ENCODE results near the gene LARP1B.
A peak's percentile ranks its signal among the peaks of the same experiment; 100 is the strongest.
"Not testable (repeated sequence)": the region's sequence is repeated elsewhere in the genome, so short reads cannot be mapped to it uniquely, and the experiment has no call there.

The LARP1B gene

DNA sequence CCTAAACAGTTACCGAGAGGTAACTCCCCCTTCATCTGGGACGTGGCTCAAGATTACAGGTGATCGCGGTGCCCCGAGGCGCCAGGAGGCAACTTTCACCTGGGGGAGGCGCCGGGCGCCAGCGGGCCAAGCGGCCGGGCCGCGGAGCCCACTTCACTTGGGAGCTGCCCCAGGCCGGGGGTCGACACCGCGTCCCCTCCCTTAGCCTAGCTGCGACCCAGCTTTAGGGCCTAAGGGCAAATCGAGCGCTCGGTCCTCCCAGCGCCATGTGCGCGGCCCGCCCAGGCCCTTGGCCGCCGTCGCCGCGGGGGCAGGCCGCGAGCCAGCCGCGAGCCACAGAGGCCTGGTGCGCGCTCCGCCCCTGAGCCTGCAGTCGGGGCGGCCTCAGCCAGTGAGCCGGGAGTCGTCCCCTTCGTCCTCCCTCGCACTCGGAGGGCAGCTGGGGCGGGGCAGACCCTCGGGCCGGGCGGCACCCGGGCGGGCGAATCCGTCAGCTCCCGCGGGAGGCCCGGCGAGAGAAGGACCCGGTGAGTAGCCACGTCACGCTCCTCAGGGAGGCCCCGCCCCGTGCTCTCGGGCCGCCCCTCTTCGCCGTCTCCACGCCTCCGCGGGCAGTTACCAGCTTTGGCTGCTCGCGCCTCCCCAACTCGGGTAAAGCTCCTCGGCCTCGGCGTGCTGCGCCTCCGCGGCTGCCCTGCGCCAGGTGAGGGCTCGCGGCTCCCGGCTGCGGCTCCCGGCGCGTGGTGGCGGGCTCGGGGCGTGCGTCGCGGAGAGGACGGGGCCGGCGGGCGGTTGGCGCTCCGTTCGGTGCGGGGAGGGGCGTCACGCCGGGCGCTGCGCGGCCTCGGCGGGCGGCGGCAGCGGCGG lies at the start of gene LARP1B:
Gene LARP1B, plus strand, starts transcription at position 614 of the 867 bp plus-strand sequence. CDS start 13,640 bp downstream, outside the sequence.
- peak; percentile 90 for DNase-seq

DNA sequence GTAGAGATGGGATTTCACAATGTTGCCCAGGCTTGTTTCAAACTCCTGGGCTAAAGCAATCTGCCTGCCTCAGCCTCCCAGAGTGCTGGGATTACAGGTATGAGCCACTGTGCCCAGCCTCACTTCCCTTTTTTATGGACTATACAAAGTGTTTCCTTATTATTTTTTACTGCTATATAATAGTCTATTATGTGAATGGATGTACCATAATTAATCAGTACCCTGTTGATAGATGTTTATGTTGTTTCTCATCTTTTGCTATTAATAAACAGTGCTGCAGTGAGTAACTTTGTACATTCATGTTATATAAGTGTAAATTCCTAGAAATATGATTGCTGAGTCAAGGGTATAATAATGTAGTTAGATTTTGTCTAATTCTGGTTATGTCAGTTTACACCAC lies 35.8 kb upstream of the LARP1B start:
- no peak for DNase-seq

GRCh38 chr4:128029907-128030306 lies 31.2 kb upstream of the LARP1B start:
- no peak for DNase-seq

DNA sequence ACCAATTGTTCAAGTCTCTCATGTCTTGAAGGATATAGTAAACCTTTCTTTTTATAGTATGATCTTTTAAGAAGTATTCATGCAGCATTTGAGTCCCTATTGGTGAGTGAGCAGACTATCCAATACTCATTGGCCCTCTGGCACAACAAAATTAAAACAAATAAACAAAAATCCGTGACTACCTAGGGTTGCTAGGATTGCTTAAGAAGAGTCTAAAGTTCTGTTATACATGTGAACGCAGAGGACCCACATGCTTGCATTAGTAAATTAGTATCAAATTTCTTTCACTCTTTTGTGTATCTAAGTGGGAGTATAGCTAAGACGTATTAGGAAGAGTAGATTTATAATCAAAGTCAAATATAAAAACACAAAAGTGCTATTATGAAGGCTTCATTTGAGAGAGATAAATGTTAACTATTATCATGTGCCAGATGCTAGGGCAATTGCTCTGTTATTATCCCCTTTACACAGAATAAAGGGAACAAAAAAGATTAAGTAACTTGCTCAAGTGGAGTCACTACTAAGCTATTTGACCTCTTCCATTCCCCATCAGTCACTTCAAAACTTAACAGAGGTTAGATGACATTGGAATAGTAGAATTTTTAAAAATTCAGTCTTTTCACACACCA lies 29.2 kb upstream of the LARP1B start:
- DNase-seq: no peak

DNA sequence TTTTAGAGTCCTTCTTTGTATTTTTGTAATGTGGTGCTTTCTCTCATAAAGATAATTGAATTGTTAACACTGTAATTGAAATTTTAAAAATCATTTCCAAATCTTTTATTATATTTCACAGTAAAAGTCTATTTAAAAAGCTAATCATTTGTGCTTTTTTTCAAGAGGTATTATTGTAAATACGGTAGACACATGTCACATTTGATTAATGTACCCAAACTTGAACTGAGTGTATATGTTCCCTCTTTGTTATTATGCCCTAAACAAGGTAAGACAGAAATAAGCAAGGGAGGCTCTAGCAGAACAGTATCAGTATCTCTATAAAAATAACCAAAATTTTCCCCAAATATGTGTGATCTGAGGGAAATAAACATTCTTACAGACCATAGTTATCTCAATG lies 21.5 kb upstream of the LARP1B start:
- DNase-seq: no peak

DNA sequence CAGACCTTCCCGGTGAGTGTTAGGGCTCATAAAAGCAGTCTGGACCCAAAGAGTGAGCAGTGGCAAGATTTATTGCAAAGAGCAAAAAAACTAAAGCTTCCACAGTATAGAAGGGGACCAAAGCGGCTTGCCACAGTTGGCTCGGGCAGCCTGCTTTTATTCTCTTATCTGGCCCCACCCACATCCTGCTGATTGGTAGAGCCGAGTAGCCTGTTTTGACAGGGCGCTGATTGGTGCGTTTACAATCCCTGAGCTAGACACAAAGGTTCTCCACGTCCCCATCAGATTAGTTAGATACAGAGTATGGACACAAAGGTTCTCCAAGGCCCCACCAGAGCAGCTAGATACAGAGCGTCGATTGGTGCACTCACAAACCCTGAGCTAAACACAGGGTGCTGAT lies 14.1 kb upstream of the LARP1B start:
- not testable (repeated sequence) for DNase-seq

DNA sequence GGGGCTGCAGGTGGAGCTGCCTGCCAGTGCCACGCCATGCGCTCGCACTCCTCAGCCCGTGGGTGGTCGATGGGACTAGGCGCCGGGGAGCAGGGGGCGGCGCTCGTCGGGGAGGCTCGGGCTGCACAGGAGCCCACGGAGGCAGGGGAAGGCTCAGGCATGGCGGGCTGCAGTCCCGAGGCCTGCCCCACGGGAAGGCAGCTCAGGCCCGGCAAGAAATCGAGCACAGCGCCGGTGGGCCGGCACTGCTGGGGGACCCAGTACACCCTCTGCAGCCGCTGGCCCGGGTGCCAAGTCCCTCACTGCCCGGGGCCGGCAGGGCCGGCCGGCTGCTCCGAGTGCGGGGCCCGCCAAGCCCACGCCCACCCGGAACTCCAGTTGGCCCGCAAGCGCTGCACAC lies 13.6 kb upstream of the LARP1B start:
- not testable (repeated sequence) for DNase-seq

DNA sequence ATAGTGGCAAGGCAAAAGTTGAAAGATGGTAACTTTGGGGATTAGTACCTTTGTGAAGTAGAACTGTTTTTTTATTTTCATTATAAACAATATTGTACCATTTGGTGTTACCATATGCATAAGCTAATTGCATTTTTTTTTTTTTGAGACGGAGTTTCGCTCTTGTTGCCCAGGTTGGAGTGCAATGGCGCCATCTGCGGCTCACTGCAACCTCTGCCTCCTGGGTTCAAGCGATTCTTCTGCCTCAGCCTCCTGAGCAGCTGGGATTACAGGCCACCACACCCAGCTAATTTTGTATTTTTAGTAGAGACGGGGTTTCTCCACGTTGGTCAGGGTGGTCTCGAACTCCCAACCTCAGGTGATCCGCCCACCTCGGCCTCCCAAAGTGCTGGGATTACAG lies 9.9 kb upstream of the LARP1B start:
- not testable (repeated sequence) for DNase-seq

- not testable (repeated sequence) for DNase-seq
Measured at GRCh38 chr4:128054907-128055306, 6.2 kb upstream of the LARP1B start.

- DNase-seq: not testable (repeated sequence)
Measured at GRCh38 chr4:128055441-128056206, 5.5 kb upstream of the LARP1B start.

DNA sequence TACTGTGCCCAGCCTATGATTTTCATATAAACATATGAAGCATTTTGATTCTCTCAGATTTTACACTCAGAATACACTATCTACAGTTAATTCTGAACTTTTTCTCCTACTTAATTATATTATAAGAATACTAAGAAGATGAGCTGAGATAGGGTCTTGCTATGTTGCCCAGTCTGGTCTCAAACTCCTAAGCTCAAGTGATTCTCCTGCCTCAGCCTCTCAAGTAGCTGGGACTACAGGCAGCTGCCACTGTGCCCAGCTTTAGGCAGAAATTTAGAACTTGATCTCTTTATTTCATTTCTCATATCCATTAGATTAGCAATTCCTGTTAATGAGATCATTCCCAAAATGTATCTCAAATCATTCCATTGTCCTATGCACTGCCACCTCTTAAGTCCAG lies 4.7 kb upstream of the LARP1B start:
- no peak for DNase-seq

DNA sequence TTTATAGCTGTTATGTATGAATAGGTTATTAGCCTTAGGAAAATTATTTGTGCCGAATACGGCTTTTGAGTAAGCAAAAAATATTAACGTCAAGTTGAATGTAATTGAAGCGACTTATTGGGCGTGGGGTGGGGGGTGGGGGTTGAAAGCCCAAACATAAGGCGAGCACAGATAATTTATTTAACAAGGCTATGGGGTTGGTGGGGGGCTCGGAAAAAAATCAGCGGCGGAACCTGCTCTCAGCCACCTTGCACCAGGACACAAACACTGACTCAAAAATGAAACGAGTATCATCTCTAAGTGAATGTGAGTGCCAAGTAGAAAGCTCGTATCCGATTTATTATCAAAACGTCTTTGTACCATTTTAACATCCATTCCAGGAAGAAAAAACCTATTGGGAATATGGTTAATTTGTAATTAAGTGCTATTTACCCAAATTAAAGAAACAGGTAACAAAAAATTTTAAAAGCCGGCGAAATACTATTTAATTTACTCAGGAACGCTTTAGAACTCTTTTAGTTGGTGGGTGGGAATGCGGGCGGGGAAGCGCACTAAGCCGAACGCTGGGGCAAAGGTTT lies 902 bp upstream of the LARP1B start:
- DNase-seq: no peak

GRCh38 chr4:128061566-128062536 lies 739 bp downstream of the LARP1B start:
- peak; percentile 30 for DNase-seq

- DNase-seq: not testable (repeated sequence)
Measured at GRCh38 chr4:128066453-128066820, 5.3 kb downstream of the LARP1B start.

DNA sequence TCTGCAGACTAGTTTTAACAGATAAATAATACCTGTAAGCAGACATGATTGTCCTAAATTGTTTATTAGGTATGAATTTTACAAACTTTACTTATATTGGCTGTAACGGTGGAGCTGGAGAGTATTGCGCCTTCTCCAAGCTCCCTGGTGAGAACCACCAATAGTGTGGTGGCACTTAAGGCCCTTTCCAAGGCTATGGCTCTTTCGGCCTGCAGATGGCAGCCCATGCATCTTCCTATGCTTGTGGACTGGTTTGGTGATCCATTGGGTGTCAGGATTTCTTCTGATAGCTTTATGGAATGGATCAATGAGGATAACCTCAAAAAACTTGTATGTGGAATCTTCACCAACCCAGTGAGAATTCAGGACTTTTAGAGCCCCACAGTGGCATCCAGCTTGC lies 7.8 kb downstream of the LARP1B start:
- DNase-seq: no peak

DNA sequence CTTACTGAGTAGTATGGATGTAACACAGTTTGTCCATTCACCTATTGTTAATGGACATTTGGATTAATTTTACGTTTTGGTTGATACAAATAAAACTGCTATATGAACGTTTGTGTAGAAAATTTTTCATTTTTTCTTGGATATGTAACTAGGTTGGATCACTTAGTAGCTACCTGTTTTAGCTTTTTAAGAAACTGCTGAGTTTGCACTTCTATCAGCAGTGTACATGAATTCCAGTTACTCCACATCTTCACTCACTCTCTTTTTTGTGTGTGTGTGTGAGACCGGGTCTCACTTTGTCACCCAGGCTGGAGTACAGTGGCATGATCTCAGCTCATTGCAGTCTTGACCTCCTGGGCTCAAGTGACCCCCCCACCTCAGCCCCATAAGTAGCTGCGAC lies 15.4 kb downstream of the LARP1B start:
- no peak for DNase-seq

- not testable (repeated sequence) for DNase-seq
Measured at GRCh38 chr4:128095293-128095692, 34.2 kb downstream of the LARP1B start.

DNA sequence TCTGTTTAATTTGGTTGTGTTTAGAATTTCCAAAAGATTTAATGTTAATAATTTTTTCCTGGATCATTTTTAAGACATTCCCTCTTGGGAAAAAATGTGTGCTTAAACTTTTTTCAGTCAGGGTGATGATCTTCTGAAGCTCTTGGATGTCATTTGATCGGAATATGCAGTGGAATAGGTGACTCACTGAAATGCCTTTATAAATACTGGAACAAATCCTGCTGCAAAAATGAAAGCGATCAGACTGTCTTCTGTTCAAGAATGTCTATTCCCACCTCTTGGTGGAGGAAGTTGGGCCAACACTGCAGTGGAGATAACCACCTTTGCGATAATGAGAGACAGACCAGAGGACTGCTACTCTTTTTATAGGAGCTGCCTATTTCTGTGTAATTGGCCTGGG lies 46.7 kb downstream of the LARP1B start:
- DNase-seq: no peak

- DNase-seq: no peak
Measured at GRCh38 chr4:128123036-128123435, 61.9 kb downstream of the LARP1B start.

- DNase-seq: no peak
Measured at GRCh38 chr4:128130621-128131020, 69.5 kb downstream of the LARP1B start.

DNA sequence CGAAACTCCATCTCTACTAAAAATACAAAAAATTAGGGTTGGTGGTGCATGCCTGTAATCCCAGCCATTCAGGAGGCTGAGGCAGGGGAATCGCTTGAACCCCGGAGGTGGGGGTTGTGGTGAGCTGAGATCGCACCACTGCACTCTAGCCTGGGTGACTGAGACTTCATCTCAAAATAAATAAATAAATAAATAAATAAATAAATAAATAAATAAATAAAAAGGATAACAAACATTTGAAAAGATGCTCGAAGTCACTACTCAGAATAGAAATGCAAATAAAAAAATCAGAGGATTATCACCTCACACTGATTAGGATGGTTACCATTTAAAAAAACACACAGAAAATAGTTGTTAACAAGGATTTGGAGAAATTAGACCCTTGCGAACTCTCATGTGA lies 73.8 kb downstream of the LARP1B start:
- DNase-seq: no peak

- no peak for DNase-seq
Measured at GRCh38 chr4:128135391-128135790, 74.3 kb downstream of the LARP1B start.
